ENCODE data around the gene UBE3B.
A peak's percentile ranks its signal among the peaks of the same experiment; 100 is the strongest.

UBE3B gene

GRCh38 chr12:109573029-109573913, 95.8 kb downstream of the UBE3B start, which contains the start of the genes MMAB and MVK:
Gene MMAB, minus strand, starts transcription at chr12:109573504. Its CDS starts 24 bp downstream, at chr12:109573480.
Gene MVK, plus strand, starts transcription at chr12:109573794. Its CDS starts 1,029 bp downstream, at chr12:109574823.
- peak; percentile 99 for DNase-seq (ENCODE audit: low spot score)

DNA sequence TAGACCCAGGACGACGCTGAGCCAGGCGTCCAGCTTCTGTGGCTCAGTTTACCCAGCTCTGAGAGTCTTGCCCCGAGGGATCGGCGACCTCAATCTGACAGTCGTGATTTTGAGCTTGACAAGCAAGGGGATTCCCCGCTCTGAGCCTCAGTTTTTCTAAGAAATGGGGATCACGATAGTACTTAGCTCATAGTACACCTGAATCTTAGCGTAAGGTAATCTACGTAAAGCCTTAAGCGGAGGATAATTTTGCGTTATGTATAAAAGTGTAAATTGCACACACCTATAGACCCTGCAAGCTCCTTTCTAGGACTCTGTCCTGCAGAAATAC, 96.4 kb downstream of the UBE3B start:
- DNase-seq (ENCODE audit: low spot score): no peak

DNA sequence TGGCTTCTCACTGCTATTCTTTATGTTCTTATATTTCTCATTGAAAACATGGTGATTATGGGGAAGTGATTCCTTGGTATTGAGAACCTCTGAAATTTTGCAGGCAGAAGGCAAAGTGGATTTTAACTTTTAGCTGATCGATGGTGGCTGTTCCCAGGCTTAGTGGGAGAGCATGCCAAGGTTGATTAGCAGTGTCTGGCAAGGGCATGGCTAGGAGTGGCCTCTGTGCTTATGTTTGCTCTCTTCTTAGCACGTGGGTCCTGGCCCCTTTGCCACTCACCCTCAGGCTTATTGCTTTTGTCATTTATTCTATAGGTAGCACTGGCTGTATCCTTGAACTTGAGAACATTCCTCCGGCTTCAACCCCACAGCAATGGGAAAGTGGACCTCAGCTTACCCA, 98.2 kb downstream of the UBE3B start:
- DNase-seq (ENCODE audit: low spot score): no peak

DNA sequence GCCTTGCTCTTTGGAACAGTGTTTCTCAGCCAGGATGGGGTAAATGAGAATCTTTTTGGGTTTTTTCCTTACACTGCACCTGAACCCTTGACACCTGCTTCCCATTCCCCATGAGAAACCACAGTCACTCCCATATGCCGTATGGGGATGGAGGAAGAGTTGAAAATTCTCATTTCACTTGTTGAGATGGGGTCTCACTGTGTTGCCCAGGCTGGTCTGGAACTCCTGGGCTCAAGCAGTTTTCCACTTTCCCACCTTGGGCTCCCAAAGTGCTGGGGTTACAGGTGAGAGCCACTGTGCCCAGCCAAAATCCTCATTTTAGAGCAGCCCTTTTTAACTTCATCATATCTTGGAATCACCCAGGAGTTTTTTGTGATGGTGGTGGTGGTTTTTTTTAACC, 99.9 kb downstream of the UBE3B start:
- DNase-seq (ENCODE audit: low spot score): no peak

DNA sequence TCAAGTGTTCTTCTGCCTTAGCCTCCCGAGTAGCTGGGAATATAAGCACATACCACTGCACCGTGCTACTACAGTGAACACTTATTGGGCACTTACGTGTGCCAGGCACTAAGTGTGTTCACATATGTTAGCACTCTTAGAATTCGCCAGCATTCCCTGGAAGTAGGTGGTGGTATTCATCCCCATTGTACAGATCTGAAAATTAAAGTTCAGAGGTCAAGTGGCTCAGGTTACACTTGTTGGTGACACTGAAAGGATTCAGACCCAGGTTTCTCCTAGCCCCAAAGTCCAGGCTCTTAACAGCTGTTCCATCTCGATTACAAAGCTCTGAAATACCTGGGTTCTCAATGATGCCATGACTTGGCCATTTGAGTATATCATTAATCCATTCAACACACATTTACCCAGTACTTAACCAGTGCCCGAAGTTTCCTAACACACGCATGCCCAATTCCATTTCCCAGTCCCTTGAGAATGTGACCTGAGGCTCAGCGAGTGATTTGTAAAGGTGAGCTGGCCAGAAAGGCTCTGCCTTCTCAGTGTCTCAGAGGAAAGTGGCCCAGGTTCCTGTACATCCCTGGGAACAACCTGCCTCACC, 101.0 kb downstream of the UBE3B start:
- DNase-seq (ENCODE audit: low spot score): no peak

GRCh38 chr12:109579639-109580038, 102.2 kb downstream of the UBE3B start:
- no peak for DNase-seq (ENCODE audit: low spot score)

GRCh38 chr12:109580272-109580671, 102.8 kb downstream of the UBE3B start:
- peak; percentile 26 for DNase-seq (ENCODE audit: low spot score)

DNA sequence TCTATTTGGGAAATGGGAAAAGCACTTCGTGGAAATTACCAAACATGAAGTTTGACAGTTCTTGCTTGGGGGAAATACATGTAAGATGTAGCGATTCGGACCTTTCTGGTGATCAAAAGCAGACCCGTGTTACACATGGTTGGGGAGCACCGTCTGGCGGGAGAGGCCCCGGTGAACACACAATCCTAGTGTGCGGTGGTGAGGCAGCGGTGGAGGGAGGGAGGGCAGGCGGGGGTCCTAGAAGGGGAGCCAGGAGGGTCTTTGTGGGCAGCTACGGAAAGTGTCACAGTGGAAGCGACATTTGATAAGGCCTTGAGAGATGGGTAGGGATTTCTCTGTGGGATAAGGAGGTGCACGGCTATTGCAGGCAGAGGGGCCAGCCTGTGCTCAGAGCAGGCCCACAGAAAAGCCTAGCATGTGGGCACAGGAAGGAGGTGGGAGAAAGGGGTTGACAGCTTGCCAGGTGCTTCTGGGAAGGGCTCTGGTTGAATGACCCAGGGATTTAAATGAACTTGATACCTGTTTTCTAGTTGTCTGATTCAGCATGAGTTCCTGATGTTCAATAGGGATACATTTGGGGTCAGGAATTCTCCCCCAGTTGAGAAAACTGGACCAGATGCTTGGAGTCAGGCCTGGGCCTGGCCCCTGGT, 103.4 kb downstream of the UBE3B start:
- no peak for DNase-seq (ENCODE audit: low spot score)

GRCh38 chr12:109581334-109581691, 103.9 kb downstream of the UBE3B start:
- DNase-seq (ENCODE audit: low spot score): no peak

- no peak for DNase-seq (ENCODE audit: low spot score)
Observed at GRCh38 chr12:109581856-109582255, 104.4 kb downstream of the UBE3B start.

GRCh38 chr12:109582636-109583035, 105.2 kb downstream of the UBE3B start:
- no peak for DNase-seq (ENCODE audit: low spot score)

GRCh38 chr12:109583733-109584132, 106.3 kb downstream of the UBE3B start:
- no peak for DNase-seq (ENCODE audit: low spot score)
